SK-N-MC (cell line): ENCODE results near the gene ZNF549.

Experiments used
- DNase-seq: peaks from one replicate; pipeline ENCODE4 v3.0.0-alpha.2; 2011; ENCODE audit warnings: low read depth, low spot score
- H3K27ac ChIP-seq: fragments of 200-600 bp; sonication (generic); 2 replicates; pipeline ENCODE4 v1.5.1; 2016; ENCODE audit warnings: mixed run types
- H3K36me3 ChIP-seq: fragments of 200-600 bp; sonication (generic); 2 replicates; pipeline ENCODE4 v1.6.1; 2017; ENCODE audit warnings: antibody characterized with exemption, low read length, mixed read lengths; ENCODE audit not compliant: insufficient read depth
- H3K4me3 ChIP-seq: fragments of 200-600 bp; sonication (generic); 2 replicates; pipeline ENCODE4 v1.5.1; 2016
- H3K9ac ChIP-seq: fragments of 200-600 bp; sonication (generic); 2 replicates; pipeline ENCODE4 v1.8.0; 2017; ENCODE audit warnings: mixed run types, mixed read lengths; ENCODE audit not compliant: insufficient read length
- H3K9me3 ChIP-seq: fragments of 200-600 bp; sonication (generic); 2 replicates; pipeline ENCODE4 v1.6.1; 2017; ENCODE audit warnings: low read depth, mild to moderate bottlenecking, antibody characterized with exemption, low read length, moderate library complexity, mixed read lengths
- EZH2 ChIP-seq: fragments of 200-600 bp; sonication (generic); IDR thresholded peaks from one replicate; pipeline ENCODE4 v1.6.1; 2017; ENCODE audit warnings: antibody characterized with exemption
- FOXP2 ChIP-seq: optimal IDR thresholded peaks from 2 replicates; pipeline ENCODE3; 2011; ENCODE audit warnings: mild to moderate bottlenecking, moderate library complexity; ENCODE audit not compliant: insufficient read depth; ENCODE audit errors: extremely low read length, control extremely low read depth
- POLR2AphosphoS5 ChIP-seq: IDR thresholded peaks from 2 replicates; pipeline ENCODE4 v1.6.1; 2012; ENCODE audit warnings: mild to moderate bottlenecking, low read depth, low read length, borderline replicate concordance

The ZNF549 gene

DNA sequence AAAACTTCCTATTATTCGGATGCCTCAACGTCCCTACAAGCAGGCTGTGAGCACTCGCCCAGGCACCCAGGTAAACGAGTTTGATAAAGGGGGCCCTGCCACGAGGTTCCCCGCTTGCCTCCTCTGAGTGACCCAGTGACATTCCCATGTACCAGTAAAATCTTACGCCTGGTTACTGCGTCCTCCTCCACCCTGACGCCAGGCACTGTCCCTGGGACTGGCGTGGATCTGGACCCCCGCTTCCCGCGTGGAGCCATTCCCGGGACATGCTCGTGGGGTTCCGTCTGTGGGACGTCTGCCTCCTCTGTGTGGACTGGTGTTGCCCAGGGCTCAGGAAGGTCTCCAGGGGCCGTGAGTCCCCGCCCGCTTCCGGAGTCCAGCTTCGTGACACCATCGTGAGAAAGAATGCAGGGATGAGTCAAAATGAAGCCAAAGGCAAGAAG lies 32.9 kb downstream of the ZNF549 start:
- Histone ChIP-seq H3K36me3 (peaks cover 14% of the 10 kb centered on the region), H3K9ac (no peak overlapping the region), H3K4me3 (peak overlapping the region; percentile 97), H3K27ac (no peak overlapping the region), H3K9me3 (peaks cover 11% of the 10 kb centered on the region; the same call in 1 of the 2 replicates)
- TF ChIP-seq POLR2AphosphoS5, result no peak
- TF ChIP-seq EZH2, result no peak
- no peak for TF ChIP-seq FOXP2
- no peak for DNase-seq

DNA sequence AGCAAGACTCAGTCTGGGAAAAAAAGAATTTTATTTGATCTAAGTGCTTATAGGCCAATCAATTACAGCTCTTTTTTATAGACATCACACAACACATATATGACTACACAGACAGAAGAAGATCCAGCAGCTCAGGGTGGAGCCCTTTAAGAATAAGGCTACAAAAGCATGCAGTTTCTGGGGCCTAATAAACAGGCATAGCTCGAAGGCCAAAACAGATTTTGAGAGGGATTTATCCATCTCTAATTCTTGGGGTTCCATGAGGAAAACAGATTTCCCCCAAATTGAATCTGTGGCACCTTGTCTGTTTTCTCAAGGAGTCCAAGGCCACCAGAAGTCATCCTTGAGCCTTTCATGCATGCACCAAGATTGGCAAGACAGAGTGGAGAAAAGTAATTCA lies 36.4 kb downstream of the ZNF549 start:
- H3K9me3 ChIP-seq, result peaks cover 11% of the 10 kb centered on the region; the same call in 1 of the 2 replicates
- no peak overlapping the region for H3K4me3 ChIP-seq
- TF ChIP-seq POLR2AphosphoS5 (no peak), FOXP2 (no peak), EZH2 (no peak)
- no peak for DNase-seq
- H3K27ac ChIP-seq, result no peak overlapping the region
- H3K36me3 ChIP-seq, result no peaks in the 10 kb centered on the region
- H3K9ac ChIP-seq, result no peak overlapping the region

DNA sequence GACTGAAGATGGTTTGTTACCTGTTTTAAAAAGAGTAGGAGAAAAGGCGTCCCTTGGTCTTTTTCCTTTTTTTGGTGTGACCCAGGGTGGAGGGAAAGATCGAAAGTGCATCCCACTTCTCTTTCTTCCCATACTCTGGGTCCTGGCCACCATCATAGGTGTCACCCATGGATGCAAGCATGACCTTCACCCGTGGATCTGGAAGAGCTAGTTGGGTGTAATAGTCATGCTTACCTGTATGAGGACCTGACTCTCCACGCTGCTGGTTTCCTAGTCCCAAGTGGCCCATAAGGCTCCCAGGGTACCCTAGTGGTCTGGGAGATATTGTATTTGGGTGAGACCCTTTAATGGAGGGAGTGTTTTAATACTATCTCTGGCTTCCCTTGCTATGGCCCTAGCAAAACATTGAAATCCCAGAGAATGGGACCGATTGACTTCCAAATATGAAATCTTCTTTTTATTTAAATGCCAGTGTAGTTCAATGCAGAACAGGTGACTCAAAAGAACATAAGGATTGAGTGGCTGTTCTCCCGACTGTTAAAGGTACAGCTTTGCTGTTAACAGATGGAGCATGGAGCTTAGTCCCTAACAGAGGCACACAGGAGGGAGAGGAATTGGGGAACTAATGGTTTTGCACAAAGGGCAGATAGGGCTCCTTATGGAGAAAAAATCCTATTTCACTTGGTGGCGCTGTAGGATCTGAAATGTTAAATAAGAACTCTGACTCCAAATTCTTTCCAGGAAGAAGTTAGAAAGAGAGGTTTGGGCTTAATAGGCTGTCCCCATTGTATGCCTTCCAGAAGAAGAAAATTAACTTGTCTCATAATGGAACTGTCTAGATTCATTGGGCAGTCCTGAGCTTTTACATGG lies 39.5 kb downstream of the ZNF549 start:
- Histone ChIP-seq H3K36me3 (no peaks in the 10 kb centered on the region), H3K27ac (no peak overlapping the region), H3K9ac (no peak overlapping the region), H3K9me3 (no peaks in the 10 kb centered on the region), H3K4me3 (no peak overlapping the region)
- TF ChIP-seq EZH2 (no peak), POLR2AphosphoS5 (no peak), FOXP2 (no peak)
- no peak for DNase-seq

GRCh38 chr19:57570707-57571106 lies 43.6 kb downstream of the ZNF549 start:
- H3K27ac ChIP-seq, result no peak overlapping the region
- peaks cover 37% of the 10 kb centered on the region for H3K36me3 ChIP-seq
- H3K9me3 ChIP-seq, result peaks cover 24% of the 10 kb centered on the region; the same call in 1 of the 2 replicates
- no peak for TF ChIP-seq FOXP2
- no peak overlapping the region for H3K9ac ChIP-seq
- no peak overlapping the region for H3K4me3 ChIP-seq
- no peak for DNase-seq

GRCh38 chr19:57572415-57572947 lies 45.3 kb downstream of the ZNF549 start:
- DNase-seq, result no peak
- TF ChIP-seq EZH2, result no peak
- TF ChIP-seq FOXP2, result no peak
- no peak for TF ChIP-seq POLR2AphosphoS5
- H3K4me3 ChIP-seq, result no peak overlapping the region
- H3K36me3 ChIP-seq, result peaks cover 55% of the 10 kb centered on the region
- peaks cover 30% of the 10 kb centered on the region for H3K9me3 ChIP-seq
- H3K9ac ChIP-seq, result no peak overlapping the region
- no peak overlapping the region for H3K27ac ChIP-seq

GRCh38 chr19:57576661-57577060 lies 49.5 kb downstream of the ZNF549 start:
- DNase-seq, result no peak
- H3K36me3 ChIP-seq, result peaks cover 56% of the 10 kb centered on the region
- H3K9ac ChIP-seq, result no peak overlapping the region
- H3K27ac ChIP-seq, result no peak overlapping the region
- peaks cover 34% of the 10 kb centered on the region for H3K9me3 ChIP-seq
- TF ChIP-seq POLR2AphosphoS5 (no peak), FOXP2 (no peak), EZH2 (no peak)
- no peak overlapping the region for H3K4me3 ChIP-seq

DNA sequence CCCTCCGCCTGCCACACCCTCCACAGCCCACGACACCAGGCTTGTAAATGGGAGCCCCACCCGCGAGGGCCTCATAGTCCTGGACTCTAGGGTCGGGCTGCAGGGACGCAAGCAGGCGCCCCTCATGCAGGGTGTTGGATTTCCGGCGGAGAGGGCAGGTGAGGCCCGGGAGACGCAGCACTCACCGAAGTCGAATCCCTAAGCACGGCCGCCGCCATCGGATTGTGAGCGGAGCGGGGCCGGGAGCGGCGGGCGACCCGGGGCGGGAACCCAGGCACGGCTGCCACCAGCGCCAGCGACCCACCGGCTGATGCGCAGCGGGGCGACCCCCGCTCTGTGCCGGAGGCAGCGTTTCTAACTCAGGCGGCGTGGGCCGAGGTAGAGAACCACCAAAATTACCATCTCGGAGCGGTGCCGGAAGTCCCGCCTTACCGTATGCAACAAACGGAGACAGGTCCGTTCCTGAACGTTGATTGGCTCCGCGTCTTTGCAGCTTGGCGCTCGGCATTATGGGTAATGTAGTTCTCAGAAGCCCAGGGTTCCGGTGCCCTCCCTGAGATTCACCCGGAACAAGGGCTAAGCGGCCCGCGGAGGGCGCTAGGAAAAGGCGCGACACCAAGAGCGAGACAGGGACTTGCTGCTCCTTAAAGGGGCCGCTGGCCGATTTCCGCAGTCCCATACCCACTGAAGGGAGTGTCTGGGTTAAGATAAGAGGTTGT lies 51.5 kb downstream of the ZNF549 start, which contains the start of gene ZNF416:
Gene ZNF416, minus strand, starts transcription at position 425 of the 719 bp plus-strand sequence. Its CDS starts 207 bp downstream, at position 218.
- Histone ChIP-seq H3K4me3 (peak within 1 kb of the TSS; percentile 93), H3K9me3 (peaks cover 22% of the 10 kb centered on the region), H3K27ac (no peak within 1 kb of the TSS), H3K36me3 (peaks cover 39% of the 10 kb centered on the region), H3K9ac (peak within 1 kb of the TSS; percentile 86)
- peak; percentile 93 for DNase-seq
- peak; percentile 68 for TF ChIP-seq POLR2AphosphoS5
- TF ChIP-seq EZH2, result no peak

DNA sequence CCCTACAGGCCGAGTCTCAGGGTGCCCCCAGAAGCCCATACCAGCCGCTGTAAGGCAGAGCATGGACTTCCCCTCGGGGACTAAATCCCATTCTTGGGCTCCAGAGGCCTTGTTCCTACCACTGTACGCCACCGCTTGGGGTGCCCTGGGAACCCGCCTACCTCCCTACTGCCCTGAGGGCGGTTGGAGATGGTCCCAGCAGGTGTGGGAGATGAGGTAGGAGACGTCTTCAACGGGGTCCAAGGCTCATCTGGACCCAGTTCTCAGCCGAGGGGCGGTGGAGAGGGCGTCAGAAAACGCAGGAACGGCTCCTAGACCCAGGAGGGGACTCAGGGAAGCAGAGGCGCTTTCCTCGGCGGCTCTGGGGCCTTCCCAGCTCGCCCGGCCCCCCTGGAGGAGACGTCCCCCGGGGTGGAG lies 56.0 kb downstream of the ZNF549 start:
- no peak overlapping the region for H3K4me3 ChIP-seq
- H3K9ac ChIP-seq, result no peak overlapping the region
- no peak for DNase-seq
- TF ChIP-seq POLR2AphosphoS5, result no peak
- no peak for TF ChIP-seq EZH2
- TF ChIP-seq FOXP2, result no peak
- H3K27ac ChIP-seq, result no peak overlapping the region
- H3K36me3 ChIP-seq, result no peaks in the 10 kb centered on the region
- peaks cover 5% of the 10 kb centered on the region; the same call in 1 of the 2 replicates for H3K9me3 ChIP-seq
